GM12891 (cell line): ENCODE results near the gene PON1.

Source experiments
- POLR2A ChIP-seq: IDR thresholded peaks from 2 replicates; pipeline ENCODE4 v1.6.1; 2011; ENCODE audit warnings: low read depth, low read length, control low read depth
- POLR2AphosphoS5 ChIP-seq: IDR thresholded peaks from 2 replicates; pipeline ENCODE4 v1.6.1; 2011; ENCODE audit warnings: low read depth, low read length, control low read depth

DNA sequence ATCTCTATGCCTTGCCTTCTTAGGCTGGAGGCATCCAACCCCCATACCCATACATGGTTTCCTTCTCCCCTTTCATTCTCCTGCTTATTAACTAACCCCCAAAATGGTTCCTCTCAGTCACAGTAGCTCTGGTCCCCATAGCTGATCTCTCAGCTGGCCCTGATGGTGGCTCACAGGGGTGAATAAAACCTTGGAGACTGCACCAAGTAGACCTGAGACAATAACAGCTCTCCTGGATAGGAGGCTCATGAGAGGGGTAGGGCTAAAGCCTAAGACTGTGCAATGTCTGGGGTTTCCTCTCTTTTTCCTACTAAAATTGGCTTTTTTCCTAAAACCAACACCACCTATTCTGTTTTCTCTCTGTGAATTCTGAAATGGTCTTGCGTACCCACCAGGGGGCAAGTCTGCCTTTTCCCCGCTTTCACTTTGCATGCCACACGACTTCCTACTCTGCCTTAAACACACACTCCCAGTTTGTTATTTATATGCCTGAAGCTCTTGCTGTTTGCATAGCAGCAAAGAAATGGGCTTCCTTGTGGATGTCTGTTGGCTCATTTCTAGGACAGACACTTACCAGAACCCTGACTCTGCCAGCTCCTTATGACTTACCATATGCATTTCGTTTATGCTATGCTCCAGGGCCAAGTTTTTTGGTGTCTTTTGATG lies 18.4 kb upstream of the PON1 start:
- TF ChIP-seq POLR2A = no peak
- no peak for TF ChIP-seq POLR2AphosphoS5
